T1000 (cell line): ENCODE data around the gene ZHX3.
"Not testable (repeated sequence)": the region's sequence is repeated elsewhere in the genome, so short reads cannot be mapped to it uniquely, and the experiment has no call there.

Source experiments
- DNase-seq: peaks from one replicate; lab custom pipeline; 2025; ENCODE audit warnings: mixed read lengths; lab: John Stamatoyannopoulos, UW

Gene ZHX3

GRCh38 chr20:41259309-41259708 is 58.2 kb downstream of the ZHX3 start:
- DNase-seq = no peak

- DNase-seq = no peak
Observed at GRCh38 chr20:41258474-41258873, 59.1 kb downstream of the ZHX3 start.

DNA sequence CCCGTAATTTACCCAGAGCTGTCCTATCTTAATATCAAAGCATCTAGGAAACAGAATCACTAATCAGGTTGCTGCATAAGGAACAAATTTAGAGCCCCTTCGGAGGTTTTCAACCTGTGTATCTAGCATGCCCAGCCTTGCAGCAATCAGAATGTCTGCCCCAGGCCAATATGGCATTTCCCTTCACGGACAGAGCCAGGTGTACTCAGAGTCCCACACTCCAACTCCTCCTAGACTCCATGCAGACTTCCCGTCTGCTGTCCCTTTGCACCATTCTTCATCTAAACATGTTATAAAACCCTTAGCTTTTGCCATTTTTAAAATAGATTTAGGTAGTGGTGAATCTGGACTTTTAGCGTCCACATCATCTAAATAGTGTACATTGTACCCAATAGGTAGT is 61.0 kb downstream of the ZHX3 start:
- no peak for DNase-seq

GRCh38 chr20:41255655-41256054 is 61.9 kb downstream of the ZHX3 start:
- no peak for DNase-seq

DNA sequence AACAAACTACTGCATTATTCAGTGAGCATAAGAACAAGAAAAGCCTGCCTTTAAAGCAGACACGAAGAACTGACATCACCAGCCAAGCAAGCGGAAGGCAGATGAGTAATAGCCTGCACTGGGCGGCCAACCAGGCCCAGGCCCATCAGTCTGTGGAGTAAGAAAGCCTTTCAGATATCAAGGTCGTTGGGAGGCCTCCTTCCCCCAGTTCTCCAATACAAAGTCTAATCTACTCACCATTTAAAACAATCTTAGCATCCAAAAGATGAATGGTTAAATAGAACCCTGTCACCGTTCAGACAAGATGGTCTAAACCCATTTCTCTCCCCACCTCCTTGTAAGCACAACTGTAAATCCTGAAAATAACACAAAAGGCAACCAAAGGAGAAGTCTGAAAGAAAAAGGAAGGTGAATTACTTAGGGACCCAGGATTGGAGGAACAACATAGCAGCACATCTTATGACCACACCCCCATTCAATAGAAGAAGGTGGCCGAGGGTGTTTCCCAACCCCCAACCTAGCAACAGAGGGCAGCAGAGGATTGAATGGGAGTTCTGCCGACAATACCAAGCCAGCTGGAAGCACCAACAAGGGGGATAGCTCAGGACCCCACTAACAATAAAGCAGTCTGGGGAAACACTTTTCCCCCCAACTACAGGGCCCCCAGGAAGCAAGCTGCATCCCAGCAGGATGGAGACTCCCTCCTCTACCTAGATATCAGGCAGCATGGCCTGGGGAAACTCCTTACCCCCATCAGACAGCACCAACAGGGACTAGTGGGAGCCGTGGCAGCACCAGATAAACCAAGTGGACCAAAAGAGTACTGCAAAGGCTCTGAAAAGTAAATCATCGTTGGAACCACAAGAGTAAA is 67.9 kb downstream of the ZHX3 start:
- DNase-seq = peak; percentile 17

DNA sequence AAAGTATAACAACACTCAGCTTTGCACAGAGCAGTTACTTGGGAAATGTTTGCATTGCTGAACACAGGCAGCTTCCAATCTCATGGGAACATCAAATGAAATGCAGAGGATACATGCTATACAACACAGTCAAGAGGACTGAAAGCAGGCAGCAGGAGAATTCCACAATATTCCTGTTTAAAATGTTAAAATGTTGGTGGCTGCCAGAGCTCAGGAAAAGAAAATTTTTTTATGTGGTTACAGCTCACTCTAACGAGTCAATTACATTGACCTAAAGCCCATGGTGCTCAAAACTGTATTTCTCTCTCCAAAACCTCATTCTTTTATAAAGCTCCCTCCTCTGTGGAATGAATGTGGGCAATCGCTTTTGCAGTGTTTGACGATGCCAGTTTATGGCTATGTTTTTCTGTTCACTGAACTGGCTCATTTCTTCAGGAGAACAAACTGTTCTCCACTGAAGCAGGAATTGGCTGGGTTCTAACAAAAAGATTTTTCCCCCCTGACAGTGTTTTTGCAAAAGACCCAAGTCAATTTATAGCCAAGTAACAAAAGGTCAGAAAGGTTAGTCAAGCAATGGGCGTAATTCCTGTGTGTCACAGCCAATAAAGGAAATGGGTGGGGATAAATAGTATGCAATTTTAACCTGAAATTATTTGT is 69.0 kb downstream of the ZHX3 start:
- DNase-seq = no peak

GRCh38 chr20:41247523-41248367 is 69.8 kb downstream of the ZHX3 start:
- no peak for DNase-seq

DNA sequence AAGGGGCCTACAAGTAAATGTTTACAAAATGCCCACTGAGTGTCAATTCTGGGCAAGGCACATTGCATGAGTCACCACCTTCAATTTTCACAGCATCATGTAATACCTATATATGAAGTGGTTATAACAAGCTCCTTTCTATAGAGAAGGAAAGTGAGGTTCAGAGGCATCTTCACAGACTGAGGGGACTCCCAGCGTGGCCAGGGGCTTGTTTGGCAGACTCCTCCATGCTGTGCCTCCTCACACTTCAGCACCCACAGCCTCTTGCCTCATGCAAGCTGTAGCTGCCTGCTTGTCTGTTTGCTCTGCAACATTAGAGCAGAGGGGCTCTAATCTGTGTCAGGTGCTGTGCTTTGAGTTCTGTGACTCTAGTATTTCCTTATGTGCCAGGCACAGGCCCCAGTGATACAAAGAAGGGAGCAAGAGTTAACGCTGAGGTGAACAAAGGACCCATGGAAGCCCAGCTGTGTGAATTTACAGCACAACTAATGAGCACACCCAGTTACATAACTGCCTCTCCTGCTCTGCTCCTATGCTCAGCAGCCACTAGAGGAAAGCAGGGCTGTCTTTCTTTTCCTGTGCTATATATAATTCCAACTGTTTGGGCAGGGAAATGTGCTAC is 72.3 kb downstream of the ZHX3 start:
- DNase-seq = no peak

GRCh38 chr20:41242807-41243206 is 74.7 kb downstream of the ZHX3 start:
- DNase-seq = no peak

- DNase-seq = no peak
Observed at GRCh38 chr20:41242352-41242751, 75.2 kb downstream of the ZHX3 start.

DNA sequence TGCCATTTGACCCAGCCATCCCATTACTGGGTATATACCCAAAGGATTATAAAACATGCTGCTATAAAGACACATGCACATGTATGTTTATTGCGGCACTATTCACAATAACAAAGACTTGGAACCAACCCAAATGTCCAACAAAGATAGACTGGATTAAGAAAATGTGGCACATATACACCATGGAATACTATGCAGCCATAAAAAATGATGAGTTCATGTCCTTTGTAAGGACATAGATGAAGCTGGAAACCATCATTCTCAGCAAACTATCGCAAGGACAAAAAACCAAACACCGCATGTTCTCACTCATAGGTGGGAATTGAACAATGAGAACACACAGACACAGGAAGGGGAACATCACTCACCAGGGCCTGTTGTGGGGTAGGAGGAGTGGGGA is 80.3 kb downstream of the ZHX3 start:
- DNase-seq = not testable (repeated sequence)

- not testable (repeated sequence) for DNase-seq
Observed at GRCh38 chr20:41236818-41237217, 80.7 kb downstream of the ZHX3 start.

DNA sequence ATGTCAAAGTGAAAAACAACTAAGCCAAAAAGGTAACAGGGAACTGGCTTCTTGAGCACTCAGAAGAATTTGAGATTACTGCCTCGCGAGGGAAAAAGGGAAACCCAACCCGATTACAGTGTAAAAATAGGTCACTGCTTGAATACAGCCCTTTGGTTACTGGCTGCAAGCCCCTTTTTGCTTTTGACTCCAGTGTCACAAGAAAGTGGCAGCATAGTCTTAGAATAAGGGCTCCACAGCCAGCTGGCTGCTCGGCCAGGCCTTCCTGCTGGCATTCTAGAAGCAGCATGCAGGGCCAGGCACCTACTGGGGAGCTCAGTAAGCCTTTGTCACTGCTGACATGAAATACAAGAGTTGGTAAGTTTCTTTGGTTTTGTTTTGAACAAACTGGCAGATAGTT is 83.0 kb downstream of the ZHX3 start:
- DNase-seq = no peak

- no peak for DNase-seq
Observed at GRCh38 chr20:41234041-41234440, 83.5 kb downstream of the ZHX3 start.

DNA sequence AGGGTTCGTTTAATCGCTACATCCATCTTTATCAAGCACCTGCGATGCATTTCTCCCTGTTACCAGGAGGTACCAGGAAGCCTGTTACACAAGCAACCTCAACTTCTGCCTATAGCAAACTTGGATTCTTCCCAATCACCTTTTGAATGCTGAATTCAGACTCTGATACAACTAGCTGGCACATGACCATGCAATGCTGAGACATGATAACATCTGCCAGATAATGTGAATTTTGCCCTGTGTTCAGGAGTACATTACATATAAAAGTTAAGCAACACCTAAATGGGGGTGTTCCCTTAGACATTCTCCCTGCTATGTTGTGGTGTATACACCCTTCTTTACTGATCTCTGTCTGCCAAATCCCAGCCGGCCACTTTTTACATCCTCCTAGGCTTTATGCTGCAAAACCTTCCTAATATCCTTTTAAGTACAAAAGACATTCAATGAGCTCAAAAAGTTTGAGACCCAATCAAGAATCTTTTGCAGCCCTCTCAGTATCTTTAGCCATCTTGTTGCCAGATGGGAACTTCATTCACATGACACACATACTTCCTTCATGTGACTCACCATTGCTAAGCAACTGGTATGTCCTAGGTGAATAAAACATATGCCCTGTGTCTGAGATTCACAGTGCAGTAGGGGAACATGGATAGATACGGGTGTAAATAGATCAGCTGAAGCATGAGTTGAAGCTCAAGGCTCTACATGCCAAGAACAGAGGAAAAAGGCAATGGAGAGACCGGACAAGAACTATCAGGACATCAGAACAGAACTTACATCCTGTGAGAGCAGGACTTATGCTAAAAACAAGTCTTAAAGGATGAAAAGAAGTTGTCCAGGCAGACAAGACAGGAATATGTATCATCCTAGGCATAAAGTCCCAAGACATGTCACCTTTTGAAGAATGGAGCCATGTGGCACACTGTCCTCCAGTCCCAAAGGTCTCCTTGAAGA is 84.3 kb downstream of the ZHX3 start:
- no peak for DNase-seq

DNA sequence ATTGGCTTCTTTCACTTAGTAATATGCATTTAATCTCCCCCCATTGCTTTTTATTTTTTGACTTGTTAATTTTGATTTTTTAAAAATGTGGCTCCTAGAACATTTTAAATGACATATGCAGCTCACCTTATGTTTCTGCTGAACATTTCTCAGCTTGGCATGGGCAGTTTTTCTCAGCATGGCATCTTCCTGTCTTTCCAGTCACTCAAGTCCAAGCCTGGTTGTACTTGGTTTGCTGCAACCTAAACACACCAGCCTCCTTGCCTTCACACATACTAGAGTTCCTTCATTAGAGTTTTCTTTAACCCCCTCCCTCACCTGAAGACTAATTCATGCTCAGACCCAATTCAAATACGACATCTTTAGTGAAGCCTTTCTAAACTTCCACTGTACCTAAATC is 86.4 kb downstream of the ZHX3 start:
- no peak for DNase-seq

DNA sequence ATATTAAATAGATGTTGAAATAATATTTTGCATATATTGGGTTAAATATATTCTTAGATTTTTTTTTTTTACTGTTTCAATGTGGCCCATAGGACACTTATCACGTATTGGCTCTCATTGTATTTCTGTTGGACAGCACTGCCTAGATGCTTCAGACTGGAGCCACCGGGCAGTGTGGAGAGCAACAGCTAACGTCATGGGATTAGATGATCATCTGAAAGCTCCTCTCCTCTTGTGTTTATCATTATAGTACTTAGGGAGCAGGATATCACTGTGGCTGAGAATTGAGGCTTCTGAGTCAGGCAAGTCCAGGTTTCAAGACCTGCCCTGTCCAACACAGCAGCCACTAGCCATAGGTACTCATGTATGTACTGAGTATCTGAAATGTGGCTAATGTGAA is 87.4 kb downstream of the ZHX3 start:
- DNase-seq = no peak

DNA sequence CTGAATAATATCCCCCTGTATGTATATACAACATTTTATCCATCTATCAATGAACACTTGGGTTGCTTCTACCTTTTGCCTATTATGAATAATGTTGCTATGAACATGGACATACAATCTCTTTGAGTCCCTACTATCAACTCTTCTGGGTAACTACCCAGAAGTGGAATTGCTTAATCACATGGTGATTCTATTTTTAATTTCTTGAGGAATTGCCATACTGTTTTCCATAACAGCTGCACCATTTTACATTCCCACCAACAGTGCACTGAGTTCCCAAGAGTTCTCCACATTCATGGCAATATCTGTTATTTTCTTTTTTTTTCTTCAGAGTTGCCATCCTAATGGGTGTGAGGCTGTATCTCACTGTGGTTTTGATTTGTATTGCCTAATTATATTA is 88.3 kb downstream of the ZHX3 start:
- no peak for DNase-seq

- no peak for DNase-seq
Observed at GRCh38 chr20:41228858-41229257, 88.7 kb downstream of the ZHX3 start.

DNA sequence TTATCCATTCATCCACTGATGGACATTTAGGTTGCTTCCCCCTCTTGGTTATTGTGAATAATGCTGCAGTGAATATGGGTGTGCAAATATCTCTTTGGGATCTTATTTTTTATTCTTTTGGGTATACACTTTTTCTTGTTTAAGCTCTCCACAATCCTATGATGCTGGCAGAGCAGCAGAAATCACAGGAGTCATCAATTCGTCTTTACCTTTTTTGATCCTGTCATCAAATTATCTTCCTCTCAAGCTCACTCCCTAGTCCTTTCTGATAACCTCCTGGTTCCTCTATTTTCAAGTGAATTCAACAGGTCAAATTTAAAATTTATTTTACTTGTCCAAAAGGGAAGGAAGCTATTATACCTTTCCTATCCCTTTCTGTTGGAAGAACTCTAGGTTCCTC is 91.1 kb downstream of the ZHX3 start:
- no peak for DNase-seq

DNA sequence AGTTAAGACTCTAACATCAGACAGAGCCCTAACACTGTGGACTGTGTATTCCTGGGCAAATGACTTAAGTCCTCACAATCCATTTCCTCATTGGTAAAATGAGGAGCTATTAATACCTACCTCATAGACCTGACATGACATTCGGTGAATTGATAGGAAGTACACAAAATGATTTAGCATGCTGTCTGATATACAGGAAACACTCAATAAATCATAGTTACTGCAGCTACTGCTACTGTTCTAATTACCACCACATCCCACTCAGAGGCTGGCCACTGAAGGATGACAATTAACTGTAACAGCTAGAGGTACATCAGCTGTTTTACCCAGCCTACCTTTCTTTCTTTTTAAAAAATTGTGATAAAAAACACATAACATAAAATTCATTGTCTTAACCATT is 92.4 kb downstream of the ZHX3 start:
- DNase-seq = no peak
